GM21381 (cell line): ENCODE measurements around the gene KARS1.
A peak's percentile ranks its signal among the peaks of the same experiment; 100 is the strongest.

Experiments used
- ATAC-seq: cut with Tn5 transposase; IDR thresholded peaks from one replicate; pipeline ENCODE4 v1.9.1; 2021; ENCODE audit warnings: mild to moderate bottlenecking, moderate library complexity; ENCODE audit not compliant: unreplicated experiment

Gene KARS1

GRCh38 chr16:75647492-75648264, at the start of gene KARS1, which contains the start of gene TERF2IP:
Gene KARS1, minus strand, starts transcription at chr16:75647665. Its CDS starts 26 bp downstream, at chr16:75647639.
Gene TERF2IP, plus strand, starts transcription at chr16:75647773. Its CDS starts 110 bp downstream, at chr16:75647883.
- peak; percentile 88 for ATAC-seq

GRCh38 chr16:75695708-75696107, 48.2 kb upstream of the KARS1 start:
- no peak for ATAC-seq

GRCh38 chr16:75687361-75687760, 39.9 kb upstream of the KARS1 start:
- ATAC-seq, result no peak

- ATAC-seq, result no peak
Observed at GRCh38 chr16:75682308-75682707, 34.8 kb upstream of the KARS1 start.

GRCh38 chr16:75679366-75679765, 31.9 kb upstream of the KARS1 start:
- no peak for ATAC-seq

- no peak for ATAC-seq
Observed at GRCh38 chr16:75676909-75677308, 29.4 kb upstream of the KARS1 start, which contains the start of gene CPHXL2. Gene CPHXL2, minus strand, starts transcription at chr16:75677009. Its CDS starts 10 bp downstream, at chr16:75676999.

- ATAC-seq, result no peak
Observed at GRCh38 chr16:75667503-75667902, 20.0 kb upstream of the KARS1 start.

GRCh38 chr16:75660726-75661302, 13.3 kb upstream of the KARS1 start:
- ATAC-seq, result no peak

- no peak for ATAC-seq
Observed at GRCh38 chr16:75660321-75660720, 12.9 kb upstream of the KARS1 start.

- ATAC-seq, result no peak
Observed at GRCh38 chr16:75658175-75658574, 10.7 kb upstream of the KARS1 start.

- no peak for ATAC-seq
Observed at GRCh38 chr16:75653922-75654321, 6.5 kb upstream of the KARS1 start.

GRCh38 chr16:75648265-75649076, 1.0 kb upstream of the KARS1 start:
- peak; percentile 33 for ATAC-seq

- peak; percentile 18 for ATAC-seq
Observed at GRCh38 chr16:75647112-75647491, 363 bp downstream of the KARS1 start.

- no peak for ATAC-seq
Observed at GRCh38 chr16:75644240-75645012, 3.0 kb downstream of the KARS1 start.

- ATAC-seq, result no peak
Observed at GRCh38 chr16:75640598-75640997, 6.9 kb downstream of the KARS1 start.

- no peak for ATAC-seq
Observed at GRCh38 chr16:75635036-75635435, 12.4 kb downstream of the KARS1 start.

GRCh38 chr16:75632857-75633256, 14.6 kb downstream of the KARS1 start:
- no peak for ATAC-seq

- ATAC-seq, result no peak
Observed at GRCh38 chr16:75630052-75630451, 17.4 kb downstream of the KARS1 start.

GRCh38 chr16:75629132-75629531, 18.3 kb downstream of the KARS1 start:
- no peak for ATAC-seq

GRCh38 chr16:75628351-75628750, 19.1 kb downstream of the KARS1 start:
- ATAC-seq, result no peak

- no peak for ATAC-seq
Observed at GRCh38 chr16:75627851-75628250, 19.6 kb downstream of the KARS1 start.
